GM12872 (cell line): ENCODE results near the gene CADM1.

Source experiments
- TF ChIP-seq, protein P1 (sequence below): IDR thresholded peaks from 3 replicates; pipeline ENCODE4 v1.5.1; 2011; ENCODE audit warnings: low read depth, mild to moderate bottlenecking, low read length, moderate library complexity; ENCODE audit not compliant: insufficient read depth

The CADM1 gene

DNA sequence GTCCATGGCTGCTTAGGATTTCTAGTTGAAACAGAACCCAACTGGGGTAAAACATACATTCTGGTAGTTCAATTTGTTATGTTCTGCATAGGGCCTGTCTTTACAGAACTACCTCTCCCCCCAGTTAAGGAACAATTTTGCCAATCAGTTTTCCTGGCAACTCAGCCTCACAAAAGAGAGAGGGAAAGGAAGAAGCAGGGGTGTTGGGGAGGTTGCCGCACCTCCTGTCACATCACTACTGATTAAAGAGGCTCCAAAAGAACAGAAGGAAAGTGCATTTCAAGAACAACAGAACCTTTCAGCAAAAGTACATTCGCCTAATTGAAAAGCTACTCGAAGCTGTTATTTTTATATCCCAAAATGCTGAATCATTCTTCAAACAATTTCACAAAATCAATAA, 217.6 kb downstream of the CADM1 start:
- TF ChIP-seq, protein P1, sequence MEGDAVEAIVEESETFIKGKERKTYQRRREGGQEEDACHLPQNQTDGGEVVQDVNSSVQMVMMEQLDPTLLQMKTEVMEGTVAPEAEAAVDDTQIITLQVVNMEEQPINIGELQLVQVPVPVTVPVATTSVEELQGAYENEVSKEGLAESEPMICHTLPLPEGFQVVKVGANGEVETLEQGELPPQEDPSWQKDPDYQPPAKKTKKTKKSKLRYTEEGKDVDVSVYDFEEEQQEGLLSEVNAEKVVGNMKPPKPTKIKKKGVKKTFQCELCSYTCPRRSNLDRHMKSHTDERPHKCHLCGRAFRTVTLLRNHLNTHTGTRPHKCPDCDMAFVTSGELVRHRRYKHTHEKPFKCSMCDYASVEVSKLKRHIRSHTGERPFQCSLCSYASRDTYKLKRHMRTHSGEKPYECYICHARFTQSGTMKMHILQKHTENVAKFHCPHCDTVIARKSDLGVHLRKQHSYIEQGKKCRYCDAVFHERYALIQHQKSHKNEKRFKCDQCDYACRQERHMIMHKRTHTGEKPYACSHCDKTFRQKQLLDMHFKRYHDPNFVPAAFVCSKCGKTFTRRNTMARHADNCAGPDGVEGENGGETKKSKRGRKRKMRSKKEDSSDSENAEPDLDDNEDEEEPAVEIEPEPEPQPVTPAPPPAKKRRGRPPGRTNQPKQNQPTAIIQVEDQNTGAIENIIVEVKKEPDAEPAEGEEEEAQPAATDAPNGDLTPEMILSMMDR, result no peak

DNA sequence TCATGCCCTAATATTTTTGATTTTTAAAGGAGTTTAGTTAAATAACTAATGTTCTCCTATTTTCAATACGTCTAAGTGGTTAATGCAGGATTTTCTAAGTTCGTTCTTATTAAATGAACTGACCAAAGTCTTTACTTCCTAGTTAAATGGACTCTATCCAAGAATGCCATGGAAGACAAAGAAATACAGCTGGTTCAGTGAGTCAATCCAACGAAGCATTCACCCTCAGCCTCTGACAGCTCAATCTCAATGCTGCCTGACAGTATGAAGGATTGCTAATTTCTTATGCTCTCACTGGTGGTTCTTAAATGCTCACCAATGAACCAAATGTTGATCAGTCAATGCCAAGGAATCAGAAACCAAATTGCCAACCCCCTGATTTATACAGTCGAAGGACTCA, 219.4 kb downstream of the CADM1 start:
- TF ChIP-seq, protein P1, result no peak

DNA sequence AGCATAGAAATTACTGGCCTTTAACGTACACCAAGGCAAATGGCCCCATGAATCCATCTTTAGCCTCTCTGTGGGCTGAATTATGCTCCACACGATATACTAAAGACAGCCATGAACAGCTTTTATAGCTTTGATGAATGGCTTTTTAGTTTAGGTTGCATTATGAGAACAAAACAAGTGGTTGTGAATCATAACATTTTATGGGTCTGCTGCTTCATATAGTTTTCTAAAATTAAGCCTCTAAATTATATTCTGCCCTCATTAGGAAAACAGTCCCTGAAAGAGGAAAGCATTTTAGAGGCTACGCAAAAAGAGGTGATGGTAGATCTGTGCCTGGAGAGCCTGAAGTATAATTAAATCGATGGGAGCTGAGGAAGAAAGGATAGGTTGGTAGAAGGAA, 221.3 kb downstream of the CADM1 start:
- TF ChIP-seq, protein P1, result no peak

DNA sequence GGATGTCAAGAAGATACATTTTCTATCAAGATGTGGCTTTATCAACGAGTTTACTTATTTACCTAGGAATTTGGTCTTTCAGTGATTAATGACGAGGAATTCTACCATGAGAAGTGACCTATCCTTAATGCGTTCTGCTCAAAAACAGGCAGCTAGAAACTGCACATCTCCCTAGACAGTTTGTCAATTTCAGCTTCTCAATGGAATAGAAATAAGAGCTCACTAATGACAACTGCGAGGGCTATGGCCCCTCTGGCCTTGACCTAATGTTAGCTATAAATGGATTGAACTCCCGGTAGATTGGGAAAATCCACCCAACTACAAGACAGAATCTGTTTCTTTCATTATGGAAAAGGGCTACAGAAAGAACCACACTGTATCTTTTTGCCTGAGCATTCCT, 223.4 kb downstream of the CADM1 start:
- TF ChIP-seq, protein P1, result no peak

DNA sequence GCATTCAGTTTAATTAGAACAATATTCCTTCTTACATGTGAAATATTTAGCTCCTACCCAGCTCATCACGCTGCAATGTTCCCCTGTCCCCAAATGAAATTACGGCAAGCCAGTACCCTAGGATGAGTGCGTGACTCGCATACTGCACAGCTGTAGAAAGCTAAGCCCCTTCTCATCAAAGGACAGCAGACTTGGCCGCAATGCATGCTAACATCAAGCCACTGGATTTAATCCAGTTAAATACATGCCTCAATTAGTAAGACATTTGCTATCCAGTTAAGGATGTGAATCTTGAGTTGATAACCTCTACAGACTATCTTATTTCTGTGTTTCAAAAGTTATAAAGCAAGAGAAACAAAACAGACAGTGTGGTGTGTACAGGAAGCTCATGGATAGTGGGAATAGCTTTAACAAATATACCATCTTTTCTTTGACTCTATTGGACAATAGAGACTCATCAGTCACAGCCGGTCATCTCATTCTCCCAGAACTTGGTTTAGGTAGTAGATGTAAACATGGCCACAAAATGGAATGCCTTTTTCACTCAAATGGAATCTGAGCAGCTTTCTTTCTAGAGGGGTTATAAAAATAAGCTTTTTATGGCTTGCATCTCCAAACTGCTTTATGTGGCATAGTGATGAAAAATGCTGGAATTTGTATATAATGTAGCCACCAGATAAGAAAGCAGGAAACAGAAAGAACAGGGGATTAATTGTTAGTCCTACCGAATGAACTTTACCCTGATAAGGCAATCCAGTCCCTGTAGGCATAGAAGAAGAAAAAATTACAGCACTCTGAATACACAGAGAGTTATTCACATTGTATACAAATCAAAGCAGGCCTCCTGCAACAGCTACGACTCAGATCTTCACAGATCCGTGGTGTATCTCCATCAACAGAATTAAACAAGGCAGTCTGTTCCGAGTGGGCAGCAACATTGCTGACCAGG, 224.1 kb downstream of the CADM1 start:
- TF ChIP-seq, protein P1, result no peak

DNA sequence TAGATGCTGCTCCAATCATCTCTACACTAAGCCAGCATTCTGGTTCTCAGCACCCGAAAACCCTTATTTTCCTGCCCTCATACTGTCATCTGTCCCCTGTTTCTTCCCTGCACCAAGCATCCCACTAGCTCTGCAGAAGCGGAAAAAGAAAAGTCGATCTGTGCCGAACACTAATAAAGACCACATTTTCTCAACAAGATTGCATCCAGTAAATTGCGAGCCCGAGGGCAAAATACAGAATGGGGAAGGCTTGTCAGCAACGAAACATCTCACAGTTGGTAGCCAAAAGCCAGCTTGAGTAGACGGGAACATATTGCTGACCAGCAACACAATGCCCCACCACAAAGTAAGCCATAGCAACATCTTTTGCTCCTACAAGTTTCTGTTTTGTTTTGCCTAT, 227.4 kb downstream of the CADM1 start:
- TF ChIP-seq, protein P1, result no peak

DNA sequence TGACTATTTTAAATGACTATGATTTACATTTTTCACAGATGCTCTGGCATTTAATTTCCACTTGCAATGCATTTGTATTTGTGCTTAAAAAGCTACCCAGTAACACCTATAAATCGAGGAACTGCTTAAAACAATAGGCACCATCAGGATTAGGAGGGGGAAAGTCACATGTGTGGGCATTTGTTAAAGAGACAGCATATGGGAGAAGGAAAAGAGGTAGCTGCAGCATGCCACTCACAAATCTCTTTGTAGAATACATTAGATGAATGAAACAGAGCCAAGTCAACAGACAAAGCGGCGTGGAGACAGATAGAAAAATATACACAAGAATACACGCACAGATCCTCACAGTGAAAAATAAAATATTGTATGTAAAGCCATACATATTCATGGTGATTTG, 228.0 kb downstream of the CADM1 start:
- TF ChIP-seq, protein P1, result no peak
